ENCODE results near the gene ALDH1A3.
"Not testable (repeated sequence)": the region's sequence is repeated elsewhere in the genome, so short reads cannot be mapped to it uniquely, and the experiment has no call there.

The ALDH1A3 gene

GRCh38 chr15:100844778-100845177 is 34.9 kb upstream of the ALDH1A3 start:
- Histone ChIP-seq H3K27me3 (ENCODE audit: control insufficient read depth, insufficient read depth, low read length) (no peaks in the 10 kb centered on the region), H3K4me1 (ENCODE audit: control insufficient read depth, insufficient read depth, low read length) (peaks cover 5% of the 10 kb centered on the region), H3K9ac (ENCODE audit: low read depth, low read length) (no peak overlapping the region), H3K9me3 (replicated peaks; ENCODE audit: low read length) (no peaks in the 10 kb centered on the region), H3K4me3 (ENCODE audit: low read length) (no peak overlapping the region), H3K4me2 (ENCODE audit: low read length) (no peak overlapping the region), H3K36me3 (ENCODE audit: insufficient read depth, low read length) (no peaks in the 10 kb centered on the region)

- no peak overlapping the region for H3K4me2 ChIP-seq (ENCODE audit: low read length)
- no peak overlapping the region for H3K9ac ChIP-seq (ENCODE audit: low read depth, low read length)
- no peaks in the 10 kb centered on the region for H3K36me3 ChIP-seq (ENCODE audit: insufficient read depth, low read length)
- H3K9me3 ChIP-seq (replicated peaks; ENCODE audit: low read length), result no peaks in the 10 kb centered on the region
- no peak overlapping the region for H3K4me3 ChIP-seq (ENCODE audit: low read length)
- H3K27me3 ChIP-seq (ENCODE audit: control insufficient read depth, insufficient read depth, low read length), result no peaks in the 10 kb centered on the region
- peaks cover 5% of the 10 kb centered on the region for H3K4me1 ChIP-seq (ENCODE audit: control insufficient read depth, insufficient read depth, low read length)
Measured at GRCh38 chr15:100847194-100847593, 32.4 kb upstream of the ALDH1A3 start.

- Histone ChIP-seq H3K9me3 (replicated peaks; ENCODE audit: low read length) (no peaks in the 10 kb centered on the region), H3K4me2 (ENCODE audit: low read length) (peak overlapping the region; percentile 96), H3K4me1 (ENCODE audit: control insufficient read depth, insufficient read depth, low read length) (no peaks in the 10 kb centered on the region), H3K9ac (ENCODE audit: low read depth, low read length) (peak overlapping the region; percentile 69), H3K4me3 (ENCODE audit: low read length) (peak overlapping the region; percentile 78), H3K36me3 (ENCODE audit: insufficient read depth, low read length) (no peaks in the 10 kb centered on the region), H3K27me3 (ENCODE audit: control insufficient read depth, insufficient read depth, low read length) (no peaks in the 10 kb centered on the region)
Measured at GRCh38 chr15:100849021-100849854, 30.4 kb upstream of the ALDH1A3 start.

- H3K4me2 ChIP-seq (ENCODE audit: low read length), result peak overlapping the region; percentile 96
- no peaks in the 10 kb centered on the region for H3K9me3 ChIP-seq (replicated peaks; ENCODE audit: low read length)
- no peaks in the 10 kb centered on the region for H3K4me1 ChIP-seq (ENCODE audit: control insufficient read depth, insufficient read depth, low read length)
- H3K27me3 ChIP-seq (ENCODE audit: control insufficient read depth, insufficient read depth, low read length), result no peaks in the 10 kb centered on the region
- H3K9ac ChIP-seq (ENCODE audit: low read depth, low read length), result peak overlapping the region; percentile 69
- no peaks in the 10 kb centered on the region for H3K36me3 ChIP-seq (ENCODE audit: insufficient read depth, low read length)
- peak overlapping the region; percentile 78 for H3K4me3 ChIP-seq (ENCODE audit: low read length)
Measured at GRCh38 chr15:100849855-100850218, 29.8 kb upstream of the ALDH1A3 start.

GRCh38 chr15:100851428-100852015 is 28.1 kb upstream of the ALDH1A3 start:
- H3K4me3 ChIP-seq (ENCODE audit: low read length); H3K27me3 ChIP-seq (ENCODE audit: control insufficient read depth, insufficient read depth, low read length): not testable (repeated sequence)

GRCh38 chr15:100852630-100853029 is 27.0 kb upstream of the ALDH1A3 start:
- H3K9me3 ChIP-seq (replicated peaks; ENCODE audit: low read length), result no peaks in the 10 kb centered on the region
- H3K27me3 ChIP-seq (ENCODE audit: control insufficient read depth, insufficient read depth, low read length), result no peaks in the 10 kb centered on the region
- no peak overlapping the region for H3K4me2 ChIP-seq (ENCODE audit: low read length)
- H3K4me1 ChIP-seq (ENCODE audit: control insufficient read depth, insufficient read depth, low read length), result no peaks in the 10 kb centered on the region
- H3K4me3 ChIP-seq (ENCODE audit: low read length), result no peak overlapping the region
- H3K36me3 ChIP-seq (ENCODE audit: insufficient read depth, low read length), result no peaks in the 10 kb centered on the region
- no peak overlapping the region for H3K9ac ChIP-seq (ENCODE audit: low read depth, low read length)

More at GRCh38 chr15:100851428-100852015, 28.1 kb upstream of the ALDH1A3 start:
- H3K9me3 ChIP-seq (replicated peaks; ENCODE audit: low read length); H3K4me2 ChIP-seq (ENCODE audit: low read length); H3K9ac ChIP-seq (ENCODE audit: low read depth, low read length); H3K36me3 ChIP-seq (ENCODE audit: insufficient read depth, low read length); H3K4me1 ChIP-seq (ENCODE audit: control insufficient read depth, insufficient read depth, low read length): not testable (repeated sequence)

GRCh38 chr15:100853676-100854440 is 25.8 kb upstream of the ALDH1A3 start:
- Histone ChIP-seq H3K9me3 (replicated peaks; ENCODE audit: low read length) (no peaks in the 10 kb centered on the region), H3K36me3 (ENCODE audit: insufficient read depth, low read length) (no peaks in the 10 kb centered on the region), H3K4me1 (ENCODE audit: control insufficient read depth, insufficient read depth, low read length) (no peaks in the 10 kb centered on the region), H3K27me3 (ENCODE audit: control insufficient read depth, insufficient read depth, low read length) (no peaks in the 10 kb centered on the region), H3K4me3 (ENCODE audit: low read length) (no peak overlapping the region), H3K4me2 (ENCODE audit: low read length) (no peak overlapping the region), H3K9ac (ENCODE audit: low read depth, low read length) (no peak overlapping the region)

- Histone ChIP-seq H3K36me3 (ENCODE audit: insufficient read depth, low read length) (no peaks in the 10 kb centered on the region), H3K4me3 (ENCODE audit: low read length) (no peak overlapping the region), H3K9me3 (replicated peaks; ENCODE audit: low read length) (no peaks in the 10 kb centered on the region), H3K27me3 (ENCODE audit: control insufficient read depth, insufficient read depth, low read length) (no peaks in the 10 kb centered on the region), H3K4me2 (ENCODE audit: low read length) (no peak overlapping the region), H3K9ac (ENCODE audit: low read depth, low read length) (no peak overlapping the region), H3K4me1 (ENCODE audit: control insufficient read depth, insufficient read depth, low read length) (no peaks in the 10 kb centered on the region)
Measured at GRCh38 chr15:100856867-100857266, 22.8 kb upstream of the ALDH1A3 start.

GRCh38 chr15:100858294-100858693 is 21.3 kb upstream of the ALDH1A3 start:
- H3K27me3 ChIP-seq (ENCODE audit: control insufficient read depth, insufficient read depth, low read length), result no peaks in the 10 kb centered on the region
- H3K4me3 ChIP-seq (ENCODE audit: low read length), result no peak overlapping the region
- H3K9ac ChIP-seq (ENCODE audit: low read depth, low read length), result no peak overlapping the region
- peaks cover 5% of the 10 kb centered on the region for H3K4me1 ChIP-seq (ENCODE audit: control insufficient read depth, insufficient read depth, low read length)
- H3K4me2 ChIP-seq (ENCODE audit: low read length), result no peak overlapping the region
- H3K9me3 ChIP-seq (replicated peaks; ENCODE audit: low read length), result no peaks in the 10 kb centered on the region
- no peaks in the 10 kb centered on the region for H3K36me3 ChIP-seq (ENCODE audit: insufficient read depth, low read length)

GRCh38 chr15:100859970-100860828 is 19.4 kb upstream of the ALDH1A3 start:
- no peak overlapping the region for H3K4me2 ChIP-seq (ENCODE audit: low read length)
- H3K36me3 ChIP-seq (ENCODE audit: insufficient read depth, low read length), result no peaks in the 10 kb centered on the region
- H3K9me3 ChIP-seq (replicated peaks; ENCODE audit: low read length), result no peaks in the 10 kb centered on the region
- no peak overlapping the region for H3K9ac ChIP-seq (ENCODE audit: low read depth, low read length)
- H3K4me3 ChIP-seq (ENCODE audit: low read length), result no peak overlapping the region
- H3K4me1 ChIP-seq (ENCODE audit: control insufficient read depth, insufficient read depth, low read length), result peaks cover 15% of the 10 kb centered on the region
- H3K27me3 ChIP-seq (ENCODE audit: control insufficient read depth, insufficient read depth, low read length), result no peaks in the 10 kb centered on the region

Measured in skeletal muscle satellite cell (primary cell).